ENCODE measurements around the gene SPATA32.
A peak's percentile ranks its signal among the peaks of the same experiment; 100 is the strongest.

Gene SPATA32

GRCh38 chr17:45293413-45294211 lies 31.7 kb upstream of the SPATA32 start:
- DNase-seq, result no peak

GRCh38 chr17:45292696-45293412 lies 31.0 kb upstream of the SPATA32 start:
- DNase-seq, result no peak

GRCh38 chr17:45291171-45291805 lies 29.4 kb upstream of the SPATA32 start:
- DNase-seq, result no peak

- no peak for DNase-seq
These were observed 28.4 kb upstream of the SPATA32 start for GRCh38 chr17:45290269-45290765.

GRCh38 chr17:45289301-45290268 lies 27.7 kb upstream of the SPATA32 start:
- no peak for DNase-seq

- no peak for DNase-seq
These were observed 26.9 kb upstream of the SPATA32 start for GRCh38 chr17:45288825-45289224.

GRCh38 chr17:45287526-45288500 lies 25.9 kb upstream of the SPATA32 start:
- DNase-seq, result no peak

GRCh38 chr17:45286286-45286685 lies 24.4 kb upstream of the SPATA32 start:
- no peak for DNase-seq

- DNase-seq, result no peak
These were observed 22.6 kb upstream of the SPATA32 start for GRCh38 chr17:45284176-45285140.

- no peak for DNase-seq
These were observed 21.8 kb upstream of the SPATA32 start for GRCh38 chr17:45283711-45284110.

GRCh38 chr17:45282683-45283644 lies 21.1 kb upstream of the SPATA32 start:
- no peak for DNase-seq

GRCh38 chr17:45279898-45280297 lies 18.0 kb upstream of the SPATA32 start:
- no peak for DNase-seq

GRCh38 chr17:45277992-45278391 lies 16.1 kb upstream of the SPATA32 start:
- DNase-seq, result no peak

GRCh38 chr17:45277216-45277849 lies 15.4 kb upstream of the SPATA32 start:
- DNase-seq, result peak; percentile 81

- DNase-seq, result no peak
These were observed 14.1 kb upstream of the SPATA32 start for GRCh38 chr17:45276031-45276430.

GRCh38 chr17:45274033-45274432 lies 12.1 kb upstream of the SPATA32 start:
- DNase-seq, result no peak

GRCh38 chr17:45273551-45273957 lies 11.7 kb upstream of the SPATA32 start:
- no peak for DNase-seq

GRCh38 chr17:45271603-45272002 lies 9.7 kb upstream of the SPATA32 start:
- DNase-seq, result no peak

Measured in KG1 (cell line).